NCI-H146 (cell line): Measurements from ENCODE around the gene SOWAHC.
A peak's percentile ranks its signal among the peaks of the same experiment; 100 is the strongest.
"Not testable (repeated sequence)": the region's sequence is repeated elsewhere in the genome, so short reads cannot be mapped to it uniquely, and the experiment has no call there.

Experiments used
- DNase-seq: peaks from one replicate; lab custom pipeline; 2025; lab: John Stamatoyannopoulos, UW

The SOWAHC gene, protein sequence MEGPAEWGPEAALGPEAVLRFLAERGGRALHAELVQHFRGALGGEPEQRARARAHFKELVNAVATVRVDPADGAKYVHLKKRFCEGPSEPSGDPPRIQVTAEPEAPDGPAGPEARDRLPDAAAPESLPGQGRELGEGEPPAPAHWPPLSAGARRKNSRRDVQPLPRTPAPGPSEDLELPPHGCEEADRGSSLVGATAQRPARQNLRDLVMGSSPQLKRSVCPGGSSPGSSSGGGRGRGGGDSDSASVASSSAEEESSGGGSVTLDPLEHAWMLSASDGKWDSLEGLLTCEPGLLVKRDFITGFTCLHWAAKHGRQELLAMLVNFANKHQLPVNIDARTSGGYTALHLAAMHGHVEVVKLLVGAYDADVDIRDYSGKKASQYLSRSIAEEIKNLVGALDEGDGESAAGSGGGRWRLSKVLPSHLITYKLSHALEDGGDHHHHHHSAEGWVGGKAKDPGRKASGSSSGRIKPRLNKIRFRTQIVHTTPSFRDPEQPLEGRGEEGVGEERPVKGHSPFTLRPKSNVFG

DNA sequence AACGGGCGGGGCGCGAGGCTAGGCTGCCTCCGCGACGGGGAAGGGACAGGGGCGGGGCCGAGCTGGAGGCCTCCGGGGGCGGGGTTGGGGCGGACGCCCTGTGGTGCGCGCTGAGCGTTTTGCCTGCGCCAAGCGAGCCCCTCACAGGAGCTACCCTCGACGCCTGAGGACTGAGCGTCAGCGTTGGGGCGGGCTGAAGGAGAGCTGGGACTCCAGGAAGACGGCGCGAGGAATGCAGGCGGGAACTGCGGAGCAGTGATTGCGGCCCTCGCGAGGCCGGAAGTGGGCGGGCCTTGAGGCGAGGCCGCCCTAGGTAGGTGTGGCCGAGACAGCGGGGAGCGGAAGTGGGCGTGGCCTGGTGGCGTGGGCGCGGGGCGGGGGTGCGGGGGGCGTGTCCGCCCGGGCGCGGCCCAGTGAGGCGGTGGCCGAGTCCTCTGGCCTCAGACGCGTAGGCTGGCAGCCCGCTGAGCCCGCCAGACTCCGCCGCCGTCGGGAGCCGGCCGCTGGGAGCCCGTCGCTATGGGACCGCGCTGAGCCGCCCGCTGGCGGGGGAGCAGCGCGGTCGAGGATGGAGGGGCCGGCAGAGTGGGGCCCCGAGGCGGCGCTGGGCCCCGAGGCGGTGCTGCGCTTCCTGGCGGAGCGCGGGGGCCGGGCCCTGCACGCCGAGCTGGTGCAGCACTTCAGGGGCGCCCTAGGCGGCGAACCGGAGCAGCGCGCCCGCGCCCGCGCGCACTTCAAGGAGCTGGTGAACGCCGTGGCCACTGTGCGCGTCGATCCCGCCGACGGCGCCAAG, at the start of gene SOWAHC, which contains the start of gene SEPTIN10:
Gene SOWAHC (plus strand): TSS at position 443 of the 793 bp plus-strand sequence. CDS start 126 bp downstream, at position 569.
Gene SEPTIN10 (minus strand): TSS at position 45 of the 793 bp plus-strand sequence. CDS start 139 bp downstream, outside the sequence.
- DNase-seq: peak; percentile 40

DNA sequence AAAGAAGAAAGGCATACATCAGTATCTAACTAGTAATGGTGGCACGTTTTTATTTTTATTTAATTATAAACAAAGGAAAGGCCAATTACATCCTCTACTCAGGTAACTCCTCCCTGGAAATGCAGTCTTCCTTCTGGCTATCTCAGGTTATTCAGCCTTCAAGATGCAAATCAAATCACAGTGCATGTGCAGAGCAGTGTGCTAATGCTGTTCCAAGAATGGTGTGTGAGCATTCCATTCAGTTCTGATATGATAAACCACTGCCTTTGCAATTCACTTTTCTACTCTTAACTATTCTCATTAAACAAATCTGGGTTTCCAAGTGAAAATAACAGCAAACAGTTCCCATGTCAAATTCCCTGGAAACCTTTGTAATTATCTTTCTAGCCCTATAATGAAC, 38.8 kb upstream of the SOWAHC start:
- no peak for DNase-seq

- not testable (repeated sequence) for DNase-seq
Observed at GRCh38 chr2:109577630-109578029, 36.5 kb upstream of the SOWAHC start.

DNA sequence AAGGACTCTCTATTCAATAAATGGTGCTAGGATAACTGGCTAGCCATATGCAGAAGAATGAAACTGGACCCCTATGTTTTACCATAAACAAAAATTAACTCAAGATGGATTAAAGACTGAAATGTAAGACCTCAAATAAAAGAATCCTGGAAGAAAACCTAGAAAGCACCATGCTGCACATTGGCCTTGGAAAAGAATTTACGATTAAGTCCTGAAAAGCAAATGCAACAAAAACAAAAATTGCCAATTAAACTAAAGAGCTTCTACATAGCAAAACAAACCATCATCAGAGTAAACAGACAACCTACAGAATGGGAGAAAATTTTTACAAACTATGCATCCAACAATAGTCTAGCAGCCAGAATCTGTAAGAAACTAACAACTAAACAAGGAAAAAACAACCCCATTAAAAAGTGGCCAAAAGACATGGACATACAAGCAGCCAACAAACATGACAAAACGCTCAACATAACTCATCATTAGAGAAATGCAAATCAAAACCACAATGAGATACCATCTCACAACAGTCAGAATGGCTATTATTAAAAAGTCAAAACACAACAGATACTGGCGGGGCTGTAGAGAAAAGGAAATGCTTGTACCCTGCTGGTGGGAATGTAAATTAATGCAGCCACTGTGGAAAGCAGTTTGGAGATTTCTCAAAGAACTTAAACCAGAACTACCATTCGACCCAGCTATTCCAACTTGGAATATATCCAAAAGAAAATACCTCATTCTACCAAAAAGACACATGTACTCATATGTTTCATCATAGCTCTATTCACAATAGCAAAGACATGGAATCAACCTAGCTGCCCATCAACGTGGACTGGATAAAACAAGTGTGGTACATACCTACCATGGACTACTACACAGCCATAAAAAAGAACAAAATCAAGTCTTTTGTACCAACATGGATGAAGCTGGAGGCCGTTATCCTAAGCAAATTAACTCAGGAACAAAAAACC, 31.0 kb upstream of the SOWAHC start:
- DNase-seq: no peak

GRCh38 chr2:109586687-109587086, 27.5 kb upstream of the SOWAHC start:
- DNase-seq: no peak

DNA sequence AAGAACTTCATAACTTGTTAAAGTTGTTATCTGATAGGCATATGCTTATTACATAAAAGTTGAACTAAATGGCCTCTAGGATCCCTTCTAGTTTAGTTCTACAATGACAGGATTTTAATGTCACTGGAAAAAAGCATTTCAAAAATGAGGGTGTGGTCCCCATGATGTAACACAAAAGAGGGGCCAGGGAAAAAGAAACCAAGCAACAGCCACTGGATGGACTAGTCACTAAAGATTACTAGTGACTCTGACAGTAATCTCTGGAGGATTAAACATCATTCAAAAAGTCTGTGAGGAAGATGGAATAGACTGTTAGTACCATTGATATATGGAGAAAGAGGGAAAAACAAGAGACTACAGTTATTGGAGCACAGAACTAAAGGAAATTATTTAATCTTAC, 23.0 kb upstream of the SOWAHC start:
- no peak for DNase-seq

GRCh38 chr2:109592905-109593304, 21.3 kb upstream of the SOWAHC start:
- DNase-seq: no peak

GRCh38 chr2:109594246-109594885, 19.8 kb upstream of the SOWAHC start:
- DNase-seq: no peak

DNA sequence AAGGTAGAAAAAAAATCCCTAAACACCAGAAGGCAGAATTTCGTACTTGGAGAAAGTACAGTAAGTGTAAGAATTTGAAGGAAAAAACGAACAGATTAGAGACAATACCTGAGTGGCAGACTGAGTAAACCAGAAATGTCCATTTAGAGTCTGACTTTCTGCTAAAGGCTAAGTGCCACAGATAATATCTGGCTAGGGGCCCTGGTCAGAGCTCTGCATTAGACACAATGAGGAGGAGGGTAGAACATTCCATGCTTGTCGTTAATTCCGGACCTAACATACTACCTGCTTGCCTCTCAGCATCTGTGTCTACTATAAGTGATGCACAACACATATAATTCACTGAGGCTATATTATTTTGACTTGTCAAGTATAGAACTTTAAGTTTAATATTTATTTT, 18.5 kb upstream of the SOWAHC start:
- DNase-seq: no peak

DNA sequence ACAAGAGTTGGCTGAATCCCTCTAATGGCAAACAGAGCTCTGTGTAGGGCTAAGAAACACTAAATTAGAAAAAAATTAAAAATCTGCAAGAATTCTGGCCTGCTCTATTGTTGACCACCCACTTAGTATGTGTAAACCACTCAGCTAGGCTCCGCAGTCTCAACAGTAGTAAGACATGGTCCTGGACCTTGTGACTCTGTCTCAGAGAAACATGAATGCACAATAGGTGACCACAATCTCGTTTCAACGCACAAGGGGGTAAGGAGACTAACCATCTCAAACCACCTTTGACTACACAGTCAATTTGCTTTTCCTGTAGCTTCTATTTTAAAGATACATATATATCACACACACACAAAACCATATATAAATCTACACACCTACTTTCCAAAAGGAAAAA, 16.9 kb upstream of the SOWAHC start:
- no peak for DNase-seq

DNA sequence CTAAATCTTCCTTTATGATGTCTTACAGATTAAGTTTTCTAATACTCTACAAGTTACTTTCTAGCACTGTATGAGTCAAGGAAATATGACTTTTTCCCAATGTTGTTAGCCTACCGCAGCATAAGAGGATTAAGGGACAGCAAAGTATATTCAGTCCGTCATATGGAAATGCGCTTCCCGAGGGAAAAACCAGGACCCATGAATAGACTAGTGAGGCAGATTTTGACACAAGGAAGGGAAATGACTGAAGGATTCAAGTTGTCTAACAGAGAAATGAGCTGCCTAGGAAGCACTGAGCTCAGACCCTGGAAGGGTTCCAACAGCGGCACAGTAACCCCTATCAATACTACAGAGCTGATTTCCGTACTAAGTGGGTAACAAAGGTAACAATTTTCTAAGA, 12.4 kb upstream of the SOWAHC start:
- no peak for DNase-seq

- DNase-seq: no peak
Observed at GRCh38 chr2:109602617-109603188, 11.5 kb upstream of the SOWAHC start.

DNA sequence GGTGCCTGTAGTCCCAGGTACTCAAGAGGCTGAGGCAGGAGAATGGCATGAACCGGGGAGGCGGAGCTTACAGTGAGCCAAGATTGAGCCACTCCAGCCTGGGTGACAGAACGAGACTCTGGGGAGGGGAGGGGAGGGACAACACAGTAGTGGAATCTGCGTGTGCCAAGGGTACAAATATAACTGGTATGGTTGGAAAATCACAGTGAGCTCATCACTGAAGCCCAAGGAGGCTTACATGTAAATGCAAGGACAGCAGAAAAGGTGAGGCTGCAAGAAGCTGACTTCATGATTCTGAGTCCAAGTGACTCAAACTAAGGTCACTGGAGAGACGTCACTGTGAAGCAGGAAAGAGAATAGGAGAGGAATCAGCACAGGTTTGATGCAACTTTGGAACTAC, 9.6 kb upstream of the SOWAHC start:
- DNase-seq: no peak

GRCh38 chr2:109607766-109608165, 6.4 kb upstream of the SOWAHC start:
- no peak for DNase-seq

DNA sequence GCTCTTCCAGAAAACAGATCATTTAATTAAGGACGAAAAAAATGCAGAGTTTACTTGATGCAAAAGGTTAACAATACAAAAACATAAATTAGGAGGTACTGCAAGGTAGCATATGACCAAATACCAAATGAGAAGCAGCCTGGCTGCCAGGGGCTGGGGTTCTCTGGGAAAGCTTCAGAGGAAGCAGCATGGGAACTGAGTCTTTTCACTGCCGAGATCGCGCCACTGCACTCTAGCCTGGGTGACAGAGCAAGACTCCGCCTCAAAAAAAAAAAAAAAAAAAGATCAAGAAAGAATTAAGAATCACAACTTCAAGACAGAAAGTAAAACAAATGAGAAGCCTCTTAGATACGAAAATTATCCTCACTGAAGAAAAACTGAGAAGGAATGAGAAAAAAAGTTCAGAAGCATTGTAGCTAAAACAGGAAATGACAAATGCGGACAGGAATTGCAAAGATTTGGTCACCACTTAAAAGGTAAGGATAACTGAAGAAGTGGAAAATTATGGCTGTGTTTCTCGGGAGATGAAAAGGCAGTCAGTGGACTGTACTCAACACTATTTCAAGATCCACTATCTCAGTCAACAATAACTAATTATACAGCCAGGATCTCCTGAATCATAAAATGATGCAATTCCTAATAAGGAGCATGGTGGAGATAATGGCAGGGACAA, 4.7 kb upstream of the SOWAHC start:
- no peak for DNase-seq

- no peak for DNase-seq
Observed at GRCh38 chr2:109611467-109612095, 2.6 kb upstream of the SOWAHC start.

DNA sequence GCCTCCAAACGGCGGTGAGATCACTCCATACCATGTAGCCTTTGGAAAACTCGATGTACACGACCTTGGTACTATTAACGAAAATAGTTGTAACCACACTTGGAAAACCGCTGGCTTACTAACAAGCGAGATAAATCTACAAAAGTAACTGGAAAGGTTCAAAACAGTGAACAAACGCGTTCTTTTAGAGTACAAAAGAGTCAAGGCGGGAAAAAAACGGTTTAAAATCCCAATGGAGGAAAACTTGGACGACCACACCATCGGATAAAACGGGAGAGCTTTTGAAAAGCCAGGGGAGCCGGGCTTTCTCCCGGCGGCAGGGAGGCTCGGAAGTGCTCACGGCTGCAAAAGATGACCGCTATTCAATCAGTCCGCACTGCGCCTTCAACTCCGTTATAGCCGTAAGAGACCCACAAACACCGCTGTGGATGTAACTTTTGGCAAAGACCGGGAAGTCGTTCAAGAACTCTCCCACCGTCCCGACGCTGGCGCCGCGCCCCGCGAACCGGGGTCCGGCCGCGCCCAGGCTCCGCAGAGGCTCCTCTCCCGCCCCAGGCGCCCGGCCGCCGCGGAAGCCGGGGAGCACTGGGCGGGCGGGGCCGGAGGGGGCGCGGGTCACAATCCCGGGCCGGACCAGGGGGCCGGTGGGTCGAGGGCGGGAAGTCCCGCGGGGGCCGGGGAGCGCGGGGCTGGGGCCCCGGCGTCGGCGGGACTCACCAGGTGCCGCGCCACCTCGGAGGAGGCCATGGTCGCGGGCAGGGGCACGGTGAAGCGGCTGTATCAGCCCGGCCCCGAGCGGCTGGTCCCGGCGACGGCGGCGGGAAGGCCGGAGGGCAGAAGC, 863 bp upstream of the SOWAHC start:
- no peak for DNase-seq

- DNase-seq: no peak
Observed at GRCh38 chr2:109614715-109615636, 812 bp downstream of the SOWAHC start.
